ENCODE data around the gene GPR152.

- no peak for TF ChIP-seq ZNF274 (IDR thresholded peaks at IDR 0.05; ENCODE audit: borderline replicate concordance, extremely low read depth, low read length)
- TF ChIP-seq CHD2 (IDR thresholded peaks at IDR 0.05; ENCODE audit: low read length), result no peak
- TF ChIP-seq CHD1 (IDR thresholded peaks at IDR 0.05; ENCODE audit: low read depth, low read length), result no peak
- no peak for TF ChIP-seq ATF2 (IDR thresholded peaks at IDR 0.05; ENCODE audit: low read length)
- no peak for TF ChIP-seq EP300 (IDR thresholded peaks at IDR 0.05; ENCODE audit: borderline replicate concordance in 1 of 2, low read depth in 2 of 2, low read length in 2 of 2)
- no peak for TF ChIP-seq POLR2A (IDR thresholded peaks at IDR 0.05; ENCODE audit: control extremely low read depth in 1 of 2, low read depth in 2 of 2, low read length in 2 of 2)
Observed at GRCh38 chr11:67423466-67423865, 29.1 kb downstream of the GPR152 start.

All from H1 (cell line).